ENCODE measurements around the gene PEX26.

DNA sequence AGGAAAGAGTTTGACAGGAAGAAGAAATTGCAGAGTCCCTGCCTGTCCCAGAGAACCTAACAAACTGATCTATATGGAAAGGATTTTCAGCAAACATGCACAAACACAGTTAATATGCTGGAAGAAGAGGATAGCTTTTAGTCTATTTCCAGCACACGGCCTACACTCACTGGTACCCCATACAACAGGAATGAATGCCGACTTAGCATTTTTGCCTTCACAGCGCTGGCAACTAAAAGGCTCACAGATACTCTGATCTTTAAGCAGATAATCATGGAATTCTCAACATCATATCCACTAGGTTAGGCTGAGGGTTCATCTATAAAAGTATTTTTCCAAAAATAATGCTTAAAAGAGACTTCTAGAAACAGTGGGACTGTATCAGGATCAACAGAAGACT, 23.0 kb downstream of the PEX26 start:
- TF ChIP-seq POLR2A (IDR thresholded peaks at IDR 0.05) = no peak
- TF ChIP-seq, protein P1, sequence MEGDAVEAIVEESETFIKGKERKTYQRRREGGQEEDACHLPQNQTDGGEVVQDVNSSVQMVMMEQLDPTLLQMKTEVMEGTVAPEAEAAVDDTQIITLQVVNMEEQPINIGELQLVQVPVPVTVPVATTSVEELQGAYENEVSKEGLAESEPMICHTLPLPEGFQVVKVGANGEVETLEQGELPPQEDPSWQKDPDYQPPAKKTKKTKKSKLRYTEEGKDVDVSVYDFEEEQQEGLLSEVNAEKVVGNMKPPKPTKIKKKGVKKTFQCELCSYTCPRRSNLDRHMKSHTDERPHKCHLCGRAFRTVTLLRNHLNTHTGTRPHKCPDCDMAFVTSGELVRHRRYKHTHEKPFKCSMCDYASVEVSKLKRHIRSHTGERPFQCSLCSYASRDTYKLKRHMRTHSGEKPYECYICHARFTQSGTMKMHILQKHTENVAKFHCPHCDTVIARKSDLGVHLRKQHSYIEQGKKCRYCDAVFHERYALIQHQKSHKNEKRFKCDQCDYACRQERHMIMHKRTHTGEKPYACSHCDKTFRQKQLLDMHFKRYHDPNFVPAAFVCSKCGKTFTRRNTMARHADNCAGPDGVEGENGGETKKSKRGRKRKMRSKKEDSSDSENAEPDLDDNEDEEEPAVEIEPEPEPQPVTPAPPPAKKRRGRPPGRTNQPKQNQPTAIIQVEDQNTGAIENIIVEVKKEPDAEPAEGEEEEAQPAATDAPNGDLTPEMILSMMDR (IDR thresholded peaks at IDR 0.05) = no peak

All from right lobe of liver (tissue), 4 donors.